Forelimb muscle (tissue), 1 donor: ENCODE measurements around the gene SLFN13. TPM values are rescaled to one million over a fixed set of nuclear protein-coding genes. Genes with fewer than 3 reads are reported as not detected.
"Not testable (repeated sequence)": the region's sequence is repeated elsewhere in the genome, so short reads cannot be mapped to it uniquely, and the experiment has no call there.

Source experiments
- DNase-seq: peaks from one replicate; pipeline ENCODE4 v3.0.0-alpha.2; 2013; ENCODE audit warnings: low read depth
- polyA plus RNA-seq: library from polyadenylated mRNA; unstranded; fragments of 120-200 nt; gene quantifications from one replicate; pipeline ENCODE4 v1.2.1, GENCODE V29; 2013; ENCODE audit not compliant: insufficient read length

Gene SLFN13, protein sequence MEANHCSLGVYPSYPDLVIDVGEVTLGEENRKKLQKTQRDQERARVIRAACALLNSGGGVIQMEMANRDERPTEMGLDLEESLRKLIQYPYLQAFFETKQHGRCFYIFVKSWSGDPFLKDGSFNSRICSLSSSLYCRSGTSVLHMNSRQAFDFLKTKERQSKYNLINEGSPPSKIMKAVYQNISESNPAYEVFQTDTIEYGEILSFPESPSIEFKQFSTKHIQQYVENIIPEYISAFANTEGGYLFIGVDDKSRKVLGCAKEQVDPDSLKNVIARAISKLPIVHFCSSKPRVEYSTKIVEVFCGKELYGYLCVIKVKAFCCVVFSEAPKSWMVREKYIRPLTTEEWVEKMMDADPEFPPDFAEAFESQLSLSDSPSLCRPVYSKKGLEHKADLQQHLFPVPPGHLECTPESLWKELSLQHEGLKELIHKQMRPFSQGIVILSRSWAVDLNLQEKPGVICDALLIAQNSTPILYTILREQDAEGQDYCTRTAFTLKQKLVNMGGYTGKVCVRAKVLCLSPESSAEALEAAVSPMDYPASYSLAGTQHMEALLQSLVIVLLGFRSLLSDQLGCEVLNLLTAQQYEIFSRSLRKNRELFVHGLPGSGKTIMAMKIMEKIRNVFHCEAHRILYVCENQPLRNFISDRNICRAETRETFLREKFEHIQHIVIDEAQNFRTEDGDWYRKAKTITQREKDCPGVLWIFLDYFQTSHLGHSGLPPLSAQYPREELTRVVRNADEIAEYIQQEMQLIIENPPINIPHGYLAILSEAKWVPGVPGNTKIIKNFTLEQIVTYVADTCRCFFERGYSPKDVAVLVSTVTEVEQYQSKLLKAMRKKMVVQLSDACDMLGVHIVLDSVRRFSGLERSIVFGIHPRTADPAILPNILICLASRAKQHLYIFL
- 4.3 TPM for polyA plus RNA-seq

DNA sequence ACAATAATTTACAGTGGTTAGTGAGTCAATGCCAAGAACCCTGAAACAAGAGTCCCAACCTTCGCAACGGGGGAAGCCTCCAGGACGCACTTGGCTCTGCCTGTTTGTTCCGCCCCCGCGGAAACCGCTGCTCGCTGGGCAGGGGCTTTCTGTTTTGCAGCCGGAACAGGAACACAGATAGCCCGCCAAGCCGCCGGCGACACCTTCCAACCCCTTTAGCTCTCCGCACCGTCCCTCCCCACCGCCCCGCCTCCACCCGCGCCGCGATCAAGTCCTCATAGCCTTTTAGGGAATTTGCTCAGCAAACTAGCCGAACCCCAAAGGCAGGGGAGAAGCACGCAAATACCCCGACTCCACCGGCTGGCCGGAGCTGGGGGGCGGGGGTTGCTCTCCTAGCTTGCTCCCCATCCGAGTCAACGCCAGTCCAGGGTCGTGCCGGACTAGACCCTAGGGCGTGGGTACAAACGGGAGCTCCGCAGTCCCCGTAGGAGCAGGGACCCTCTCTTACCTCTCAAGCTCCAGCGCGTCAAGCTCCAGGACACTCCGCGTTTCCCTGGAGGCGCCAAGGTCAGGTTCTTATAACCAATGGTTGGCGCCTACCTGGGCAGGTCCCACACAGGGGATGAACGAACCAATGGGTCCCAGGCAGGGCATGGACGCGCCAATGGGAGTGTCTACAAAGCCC is at the start of gene SLFN13:
SLFN13 (minus strand) TSS at position 553 of the 685 bp plus-strand sequence. CDS start 3,086 bp downstream, outside the sequence.
- DNase-seq: no peak

DNA sequence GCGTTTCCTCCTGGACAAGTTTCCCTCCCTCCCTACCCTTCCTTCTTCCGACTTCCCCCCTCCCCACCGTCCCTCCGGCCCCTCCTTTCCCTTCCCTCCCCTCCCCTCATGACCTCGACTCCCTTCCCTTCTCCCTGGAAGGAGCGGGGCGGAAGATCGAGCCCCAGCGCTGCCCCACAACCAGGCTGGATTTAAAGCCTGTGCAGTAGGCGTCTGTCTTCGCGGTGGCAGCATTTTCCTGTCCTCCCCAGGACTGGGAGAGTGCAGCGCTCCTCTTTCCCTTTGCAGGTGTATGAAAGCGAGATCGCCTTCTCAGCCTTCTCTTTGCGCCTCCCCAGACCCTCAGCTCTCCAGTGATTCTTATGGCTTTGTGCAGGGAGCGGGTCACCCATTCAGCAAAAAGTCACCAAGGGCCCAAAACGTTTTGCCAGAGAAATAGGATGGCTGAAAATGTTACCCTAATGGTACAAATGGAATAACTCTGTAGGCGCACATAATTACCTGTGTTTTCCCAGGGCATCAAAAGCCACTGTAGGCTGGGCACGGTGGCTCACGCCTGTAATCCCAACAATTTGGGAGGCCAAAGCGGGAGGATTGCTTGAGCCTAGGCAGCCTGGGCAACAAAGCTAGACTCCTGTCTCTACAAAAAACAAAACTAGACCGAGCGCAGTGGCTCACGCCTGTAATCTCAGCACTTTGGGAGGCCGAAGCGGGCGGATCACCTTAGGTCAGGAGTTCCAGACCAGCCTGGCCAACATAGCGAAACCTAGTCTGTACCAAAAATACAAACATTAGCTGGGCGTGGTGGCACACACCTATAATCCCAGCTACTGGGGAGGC is 48.1 kb upstream of the SLFN13 start:
- no peak for DNase-seq

DNA sequence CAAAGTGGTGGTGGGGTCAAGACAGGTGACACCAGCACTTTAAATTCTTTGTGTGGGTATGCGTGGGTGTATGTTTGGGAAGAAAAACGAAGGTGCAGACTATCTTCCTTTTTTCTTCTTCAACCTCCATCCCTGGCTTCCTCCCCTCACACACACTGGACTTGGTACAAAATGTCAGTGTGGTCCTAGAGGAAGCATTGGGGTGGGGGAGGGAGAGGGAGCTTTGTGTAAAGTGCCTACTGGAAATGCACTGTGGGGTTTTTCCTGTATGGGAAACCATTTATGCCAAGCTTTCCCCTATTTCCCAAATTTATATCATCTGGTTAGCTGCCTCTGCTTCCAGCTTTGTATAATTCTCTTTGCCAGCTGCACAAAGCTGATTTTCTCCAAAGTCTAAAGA is 44.5 kb upstream of the SLFN13 start:
- DNase-seq: no peak

DNA sequence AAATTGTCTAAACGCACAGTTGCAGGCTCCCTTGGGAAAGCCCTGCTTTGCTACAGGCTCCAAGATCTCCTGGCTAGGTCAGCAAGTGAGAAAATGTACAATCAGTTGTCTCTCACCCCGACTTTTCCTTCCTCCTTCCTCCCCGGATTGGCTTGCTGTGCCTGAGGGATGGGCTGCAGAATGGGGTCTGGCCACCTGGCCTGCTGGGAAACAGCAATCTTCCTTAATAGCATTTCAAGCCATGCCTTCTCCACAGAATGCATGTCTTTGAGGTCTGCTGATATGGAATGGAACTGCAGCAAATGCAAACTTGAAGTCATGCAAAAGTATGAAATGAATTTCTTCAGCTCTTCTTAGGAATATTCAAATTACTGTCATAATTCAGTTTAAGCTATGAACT is 42.9 kb upstream of the SLFN13 start:
- DNase-seq: no peak

DNA sequence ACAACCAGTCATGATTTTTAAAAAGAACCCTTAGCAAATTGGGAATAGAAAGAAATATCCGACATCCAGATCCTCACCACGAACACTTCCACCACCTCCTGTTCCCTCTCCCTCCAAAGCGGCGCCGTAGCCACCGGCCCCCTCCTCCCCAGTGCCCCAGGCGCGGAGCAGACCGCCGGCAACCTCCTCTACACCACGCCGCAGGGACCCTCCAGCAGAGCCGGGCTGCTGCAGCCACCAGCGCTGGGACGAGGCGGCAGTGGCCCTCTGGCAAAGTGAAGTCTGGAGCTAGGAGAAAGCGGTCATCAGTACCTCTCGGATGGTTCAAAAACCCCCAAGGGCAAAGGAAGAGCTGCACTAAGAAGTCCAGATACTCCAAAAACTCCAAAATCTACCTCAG is 41.4 kb upstream of the SLFN13 start:
- DNase-seq: no peak

DNA sequence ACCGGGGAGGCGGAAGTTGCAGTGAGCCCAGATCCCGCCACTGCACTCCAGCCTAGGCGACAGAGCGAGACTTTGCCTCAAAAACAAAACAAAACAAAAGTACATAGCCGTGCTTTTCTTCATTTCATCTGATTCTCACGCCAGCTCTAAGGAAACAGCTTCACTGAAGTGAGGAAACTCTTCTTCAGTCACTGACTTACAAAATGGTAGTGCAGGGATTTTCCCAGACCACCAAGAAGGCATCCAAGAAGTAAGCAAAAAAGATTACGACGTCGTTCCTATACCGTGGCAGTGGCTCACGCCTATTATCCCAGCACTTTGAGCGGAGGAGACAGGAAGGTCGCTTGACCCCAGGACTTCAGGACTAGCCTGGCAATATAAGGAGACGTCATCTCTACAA is 40.4 kb upstream of the SLFN13 start:
- no peak for DNase-seq

DNA sequence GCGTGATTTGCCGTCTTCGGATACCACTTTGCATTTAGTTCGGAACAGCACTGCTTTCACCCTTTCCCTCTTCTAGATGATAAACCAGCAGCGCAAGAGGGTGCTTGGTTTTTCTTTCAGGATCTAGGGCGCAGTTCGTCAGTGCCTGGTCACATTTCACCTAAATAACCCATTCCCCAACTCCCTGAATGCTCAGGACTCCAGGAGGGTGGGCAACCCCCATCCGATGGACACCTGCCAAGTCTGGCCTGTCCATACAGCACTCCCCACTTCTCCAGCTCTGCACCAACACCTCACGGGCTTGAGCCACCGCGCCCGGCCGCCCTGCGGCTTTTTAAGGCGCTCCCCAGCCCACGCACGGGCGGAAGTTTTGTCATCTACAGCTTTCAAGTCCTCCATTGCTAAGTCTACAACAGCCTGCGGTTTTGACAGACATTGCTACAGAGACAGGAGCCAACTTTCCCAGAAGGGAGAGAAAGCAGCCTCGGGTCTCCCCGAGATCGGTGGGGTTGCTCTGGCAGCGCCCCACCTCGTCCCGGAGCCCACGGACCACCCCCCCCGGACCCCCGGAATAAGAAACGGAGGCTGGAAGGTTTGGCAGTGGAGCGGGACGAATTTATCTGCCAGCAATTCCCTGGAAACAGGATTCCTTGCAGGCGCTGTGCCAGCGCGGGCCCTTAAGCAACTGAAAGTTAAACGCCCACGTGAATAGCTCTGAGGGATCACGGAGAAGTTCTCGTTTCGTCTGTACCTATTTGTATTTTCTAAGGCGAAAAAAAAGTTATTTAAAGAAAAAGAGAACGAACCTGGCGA is 38.6 kb upstream of the SLFN13 start:
- no peak for DNase-seq

DNA sequence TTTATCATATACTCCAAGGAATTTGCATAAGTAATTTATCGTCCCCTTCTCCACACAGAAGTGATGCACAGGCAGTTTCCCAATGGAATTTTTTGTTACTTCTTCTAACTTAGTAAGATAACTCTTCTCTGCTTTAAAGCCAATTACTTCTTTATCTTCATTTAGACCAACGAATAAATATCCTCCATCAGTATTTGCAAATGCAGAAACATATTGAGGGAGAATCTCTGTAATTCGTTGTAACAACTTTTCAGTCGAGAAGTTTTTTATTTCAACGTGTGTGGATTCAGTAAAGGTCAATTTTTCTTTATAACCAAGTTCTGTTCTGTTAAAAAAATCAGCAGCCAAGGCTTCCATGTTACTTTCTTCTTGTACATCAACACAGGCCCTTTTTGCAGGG is 30.7 kb upstream of the SLFN13 start:
- no peak for DNase-seq

DNA sequence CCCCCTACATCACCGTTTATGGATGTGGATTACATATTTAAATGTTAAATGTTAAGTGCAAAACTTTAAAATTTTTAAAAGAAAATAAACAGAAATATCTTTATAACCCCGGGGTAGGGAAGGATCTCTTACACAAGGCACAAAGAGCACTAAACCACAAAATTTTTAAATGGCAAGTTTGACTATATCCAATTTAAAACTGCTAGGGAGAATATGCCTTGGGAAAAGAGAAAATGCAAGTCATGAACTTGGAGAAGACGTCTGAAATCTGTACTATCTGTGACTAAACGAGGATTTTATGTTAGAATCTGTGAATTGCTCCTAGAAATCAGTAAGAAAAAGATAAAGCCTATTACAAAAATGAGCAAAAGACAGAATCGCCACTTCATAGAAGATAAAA is 28.7 kb upstream of the SLFN13 start:
- no peak for DNase-seq

DNA sequence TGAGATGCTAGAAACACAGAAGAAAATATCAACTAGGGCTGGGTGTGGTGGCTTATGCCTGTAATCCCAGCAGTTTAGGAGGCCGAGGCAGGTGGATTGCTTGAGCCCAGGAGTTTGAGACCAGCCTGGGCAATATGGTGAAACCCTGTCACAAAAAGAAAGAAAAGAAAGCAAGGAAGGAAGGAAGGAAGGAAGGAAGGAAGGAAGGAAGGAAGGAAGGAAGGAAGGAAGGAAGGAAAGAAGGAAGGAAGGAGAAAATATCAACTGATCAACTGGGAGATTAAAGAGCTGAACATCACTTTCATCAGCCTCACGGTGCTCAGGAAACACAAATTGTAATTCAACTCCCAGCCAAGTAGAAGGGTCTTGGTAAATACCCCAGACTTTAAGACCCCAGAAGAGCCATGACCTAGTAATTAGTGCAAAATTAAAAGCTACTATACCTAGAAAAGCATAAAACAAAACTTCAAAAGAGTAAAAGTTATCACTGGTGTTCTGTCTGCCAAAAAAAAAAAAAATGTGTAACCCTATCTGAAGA is 27.8 kb upstream of the SLFN13 start:
- DNase-seq: no peak

DNA sequence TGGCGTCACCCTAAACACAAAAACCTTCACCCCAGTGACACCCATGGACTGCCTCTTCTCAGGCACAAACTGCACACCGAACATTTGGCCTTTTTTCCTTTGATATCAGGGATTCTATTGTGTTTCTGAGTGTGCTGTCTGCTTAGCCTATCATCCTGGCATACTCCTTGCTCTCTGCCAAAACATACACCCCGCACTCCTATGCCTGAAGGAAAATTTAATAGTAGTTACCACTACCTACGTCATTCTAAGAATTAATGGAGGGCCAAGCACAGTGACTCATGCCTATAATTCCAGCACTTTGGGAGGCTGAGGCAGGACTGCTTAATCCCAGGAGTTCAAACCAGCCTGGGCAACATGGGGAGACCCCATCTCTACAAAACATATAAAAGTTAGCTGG is 19.9 kb upstream of the SLFN13 start:
- DNase-seq: no peak

DNA sequence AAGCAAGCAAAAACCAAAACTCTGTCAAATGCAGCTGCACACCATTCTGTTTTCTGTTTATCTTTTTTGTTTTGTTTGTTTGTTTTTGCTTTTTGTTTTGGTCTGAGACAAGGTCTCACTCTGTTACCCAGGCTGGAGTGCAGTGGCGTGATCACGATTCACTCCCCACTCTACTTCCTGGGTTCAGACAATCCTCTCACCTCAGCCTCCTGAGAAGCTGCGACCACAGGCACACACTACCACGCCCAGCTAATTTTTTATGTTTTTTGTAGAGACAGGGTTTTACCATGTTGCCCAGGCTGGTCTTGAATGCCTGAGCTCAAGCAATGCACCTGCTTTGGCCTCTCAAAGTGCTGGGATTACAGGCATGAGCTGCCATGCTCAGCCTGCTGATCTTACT is 19.3 kb upstream of the SLFN13 start:
- no peak for DNase-seq

DNA sequence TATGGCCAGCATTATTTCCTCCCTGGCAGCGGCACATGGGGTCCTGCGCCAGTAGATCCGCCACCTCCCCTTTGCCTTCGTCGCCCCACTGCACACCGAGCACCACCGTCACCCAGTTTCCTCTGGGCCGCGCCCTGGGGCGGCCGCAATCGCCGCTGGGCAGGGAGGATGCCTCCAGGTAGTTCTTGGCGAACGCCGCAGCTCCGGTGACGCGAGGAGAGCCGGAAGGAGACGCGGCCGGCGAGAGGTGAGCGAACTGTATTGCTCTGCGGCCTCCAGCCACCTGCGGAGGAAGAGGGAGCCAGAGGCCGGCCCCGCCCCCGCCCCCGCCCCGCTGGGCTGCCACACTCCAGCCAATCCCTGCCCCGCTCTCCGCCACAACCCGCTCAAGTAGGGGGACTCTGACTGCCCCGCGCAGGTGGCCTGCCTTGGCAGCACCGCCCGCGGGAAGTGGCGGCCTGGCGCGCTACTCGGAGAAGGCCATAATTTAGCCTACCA is 11.8 kb upstream of the SLFN13 start:
- DNase-seq: no peak

DNA sequence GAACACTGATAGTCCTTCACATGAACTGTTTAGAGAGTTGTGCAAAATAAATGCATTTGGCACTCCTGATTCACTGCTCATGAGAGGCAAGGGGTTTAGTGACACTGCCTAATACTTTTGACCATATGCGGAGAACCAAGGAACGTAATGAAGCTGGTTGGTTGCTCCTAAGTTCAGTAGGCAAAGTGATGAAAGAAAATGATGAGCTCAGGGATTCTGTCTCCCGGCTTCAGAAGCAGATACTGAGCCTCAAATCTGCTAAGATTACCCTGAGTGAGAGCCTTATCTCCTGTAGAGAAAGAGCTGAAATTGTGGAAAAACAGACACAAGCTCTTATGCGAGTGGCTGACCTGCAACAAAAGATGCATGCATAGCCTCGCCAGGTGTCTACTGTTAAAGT is 5.5 kb upstream of the SLFN13 start:
- not testable (repeated sequence) for DNase-seq

DNA sequence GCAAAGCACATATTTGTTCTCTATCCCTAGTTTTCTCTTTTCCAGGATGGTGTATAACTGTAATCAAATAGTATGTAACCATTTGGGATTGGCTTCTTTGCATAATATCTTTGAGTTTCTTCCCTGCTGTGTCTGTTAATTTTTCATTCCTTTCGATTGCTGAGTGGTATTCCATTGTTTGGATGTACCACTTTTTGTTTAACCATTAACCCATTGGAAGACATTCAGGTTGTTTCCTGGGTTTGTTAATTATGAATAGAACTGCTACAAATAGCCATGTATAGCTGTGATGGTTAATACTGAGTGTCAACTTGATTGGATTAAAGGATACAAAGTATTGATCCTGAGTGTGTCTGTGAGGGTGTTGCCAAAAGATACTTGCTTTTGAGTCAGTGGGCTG is 4.6 kb upstream of the SLFN13 start:
- DNase-seq: no peak

DNA sequence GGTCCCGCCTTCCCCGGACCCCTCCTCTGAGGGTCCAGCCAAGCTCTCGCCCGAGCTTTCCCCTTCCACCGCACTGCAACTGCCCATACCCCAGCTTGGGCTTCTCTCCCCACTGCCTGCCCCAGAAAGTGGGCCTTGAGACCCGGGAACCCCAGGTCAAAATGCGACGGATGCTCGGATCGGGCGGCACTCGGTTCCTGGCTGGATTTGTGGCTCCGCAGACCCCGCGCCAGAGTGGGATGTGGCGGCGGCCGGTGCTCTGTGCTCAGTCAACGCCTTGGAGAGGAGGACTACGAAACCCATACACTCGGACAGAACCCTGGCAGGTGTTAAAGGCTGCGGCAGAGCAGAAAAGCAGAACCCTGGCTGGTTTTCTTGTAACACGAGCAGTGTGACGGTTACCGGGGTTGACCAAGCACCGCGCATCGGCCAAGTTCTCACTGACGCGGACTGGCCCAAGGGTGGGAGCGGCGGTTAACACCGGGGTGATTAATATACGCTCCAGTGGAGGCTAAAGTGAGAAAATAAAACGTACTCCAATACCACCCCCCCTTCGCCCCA is 885 bp upstream of the SLFN13 start:
- no peak for DNase-seq

DNA sequence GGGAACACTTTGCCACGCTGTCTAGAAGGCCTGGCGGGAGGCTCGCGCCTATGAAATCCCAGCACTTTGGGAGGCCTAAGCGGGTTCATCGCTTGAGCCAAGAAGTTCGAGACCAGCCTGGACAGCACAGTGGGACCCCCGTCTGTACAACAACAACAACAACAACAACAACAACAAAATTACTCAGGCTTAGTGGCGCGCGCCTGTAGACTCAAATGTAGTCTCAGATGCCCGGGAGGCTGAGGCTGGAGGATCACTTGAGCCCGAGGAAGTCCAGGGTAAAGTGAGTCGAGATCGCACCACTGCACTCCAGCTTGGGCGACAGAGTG is 297 bp upstream of the SLFN13 start:
- no peak for DNase-seq

DNA sequence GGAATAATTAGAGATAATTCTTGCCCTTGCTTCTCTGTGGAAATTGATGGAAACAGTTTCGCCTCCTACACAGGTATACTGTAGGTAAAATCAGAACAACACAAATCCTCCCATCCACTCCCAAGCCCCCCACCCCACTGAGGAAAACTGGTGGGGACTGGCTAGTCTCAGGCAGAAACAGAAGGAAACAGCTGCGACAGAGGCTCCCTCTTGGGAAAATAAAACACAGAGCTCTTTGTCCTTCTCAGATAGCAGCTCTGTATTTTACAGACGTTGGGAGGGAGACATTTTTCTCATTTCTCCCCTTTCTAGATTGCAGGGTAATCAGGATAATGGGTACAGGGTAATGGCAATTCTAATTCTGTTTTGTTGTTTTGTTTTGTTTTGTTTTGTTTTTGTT is 1.1 kb downstream of the SLFN13 start:
- DNase-seq: no peak

DNA sequence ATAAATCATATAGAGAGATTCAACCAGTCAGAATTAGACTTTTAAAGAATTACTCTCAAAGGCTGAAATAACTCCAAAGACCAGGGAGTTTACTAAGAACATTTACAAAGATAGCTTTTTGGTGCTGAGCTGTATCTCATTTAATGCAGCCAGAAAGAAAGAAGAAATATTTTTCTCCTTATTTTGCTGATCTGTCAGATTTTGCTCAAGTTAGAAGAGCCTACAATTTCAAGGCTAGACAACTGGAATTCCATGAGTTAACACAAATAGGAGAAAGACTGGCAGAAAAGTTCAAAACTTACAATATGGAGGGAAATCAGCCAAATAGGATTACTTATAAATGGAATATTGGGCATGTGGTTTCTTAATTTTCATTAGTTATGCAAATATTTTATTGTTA is 10.1 kb downstream of the SLFN13 start:
- DNase-seq: no peak
